GM19025 (cell line): ENCODE measurements around the gene KIF21B.

Source experiments
- ATAC-seq: cut with Tn5 transposase; IDR thresholded peaks from one replicate; pipeline ENCODE4 v1.9.1; 2021; ENCODE audit warnings: mild to moderate bottlenecking, low read depth, moderate library complexity; ENCODE audit not compliant: unreplicated experiment

The KIF21B gene

DNA sequence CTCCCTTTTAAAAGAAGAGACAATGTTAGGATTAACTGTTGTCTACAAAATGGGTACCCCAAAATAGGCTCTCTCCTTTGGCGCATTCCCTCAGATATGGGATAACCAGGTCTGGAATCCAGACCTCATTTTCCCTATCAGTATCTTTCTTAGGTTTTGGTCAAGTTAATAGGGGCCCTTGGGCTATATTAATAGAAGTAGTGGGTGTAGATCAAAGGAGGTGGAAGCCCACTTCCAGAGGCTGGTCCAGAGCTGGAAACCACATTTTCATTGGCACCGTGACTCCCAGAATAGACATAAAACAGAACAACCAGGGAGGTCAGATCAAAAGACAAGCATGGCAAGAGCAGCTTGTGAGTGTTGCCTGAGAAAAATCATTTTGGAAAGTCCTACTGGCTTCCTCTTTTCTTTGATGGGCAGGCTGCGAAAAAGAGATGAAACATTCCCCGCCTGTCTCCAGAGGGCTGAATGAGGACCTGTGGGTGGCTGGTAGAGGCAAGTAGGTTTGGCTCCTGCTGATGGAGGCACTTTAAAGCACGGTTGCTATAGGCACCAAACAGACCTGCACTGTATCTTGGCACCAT is 25.8 kb upstream of the KIF21B start:
- no peak for ATAC-seq

- ATAC-seq: no peak
These were observed 25.0 kb upstream of the KIF21B start for GRCh38 chr1:201048521-201048920.

GRCh38 chr1:201044119-201044518 is 20.6 kb upstream of the KIF21B start:
- ATAC-seq: no peak

DNA sequence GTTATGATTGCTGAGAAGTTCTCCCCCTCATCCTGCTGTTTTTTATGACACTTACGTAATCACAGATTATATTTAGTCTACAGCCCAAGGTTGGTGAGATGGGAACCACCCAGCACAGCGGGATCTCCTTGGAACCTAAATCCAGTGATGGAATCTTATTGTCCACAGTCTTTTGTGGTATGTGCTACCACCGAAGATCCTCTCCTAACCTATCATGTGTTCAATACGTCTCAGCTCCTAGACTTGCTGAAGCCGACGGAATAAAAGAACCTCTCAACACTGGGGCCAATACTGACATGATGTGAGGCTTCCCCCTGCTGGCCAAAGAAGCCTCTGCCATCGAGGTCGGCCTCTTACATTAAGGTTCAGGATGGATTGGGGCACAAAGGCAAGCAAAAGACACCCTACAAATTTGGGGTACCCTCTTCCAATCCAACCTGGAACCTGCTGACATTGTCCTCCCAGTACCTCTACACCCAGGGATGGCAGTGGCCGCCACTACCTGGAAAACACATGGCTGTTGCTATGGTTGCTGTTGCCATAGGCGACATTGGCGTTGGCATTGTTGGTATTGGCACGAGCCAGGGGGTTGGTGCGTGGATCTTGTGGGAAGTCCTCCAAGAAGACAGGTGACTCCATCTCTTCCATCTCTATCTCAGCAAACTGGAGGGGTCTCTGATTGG is 19.4 kb upstream of the KIF21B start:
- peak; percentile 70 for ATAC-seq

DNA sequence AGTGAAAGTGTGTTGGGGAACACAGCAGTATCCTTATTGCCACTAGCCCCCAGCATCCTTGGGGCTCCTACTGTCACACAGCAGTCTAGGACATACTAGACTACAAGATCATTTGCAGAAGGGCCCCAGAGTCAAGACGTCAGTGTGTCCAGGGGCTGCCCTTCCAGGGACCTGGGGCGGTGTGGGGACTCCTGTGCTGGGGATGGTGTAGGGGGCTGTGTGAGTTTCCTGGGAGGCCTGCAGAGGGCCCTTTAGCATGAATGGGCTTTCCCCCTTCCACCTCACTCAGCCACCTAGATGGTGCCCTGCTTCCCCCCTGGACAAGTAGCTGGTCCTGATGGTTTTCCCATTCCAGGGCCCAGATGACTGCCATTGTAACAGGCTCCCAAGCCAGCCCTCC is 17.5 kb upstream of the KIF21B start:
- ATAC-seq: no peak

- ATAC-seq: no peak
These were observed 16.4 kb upstream of the KIF21B start for GRCh38 chr1:201039876-201040275.

GRCh38 chr1:201039418-201039817 is 15.9 kb upstream of the KIF21B start:
- no peak for ATAC-seq

GRCh38 chr1:201038186-201038876 is 14.8 kb upstream of the KIF21B start:
- no peak for ATAC-seq

GRCh38 chr1:201036188-201036842 is 12.8 kb upstream of the KIF21B start:
- ATAC-seq: no peak

DNA sequence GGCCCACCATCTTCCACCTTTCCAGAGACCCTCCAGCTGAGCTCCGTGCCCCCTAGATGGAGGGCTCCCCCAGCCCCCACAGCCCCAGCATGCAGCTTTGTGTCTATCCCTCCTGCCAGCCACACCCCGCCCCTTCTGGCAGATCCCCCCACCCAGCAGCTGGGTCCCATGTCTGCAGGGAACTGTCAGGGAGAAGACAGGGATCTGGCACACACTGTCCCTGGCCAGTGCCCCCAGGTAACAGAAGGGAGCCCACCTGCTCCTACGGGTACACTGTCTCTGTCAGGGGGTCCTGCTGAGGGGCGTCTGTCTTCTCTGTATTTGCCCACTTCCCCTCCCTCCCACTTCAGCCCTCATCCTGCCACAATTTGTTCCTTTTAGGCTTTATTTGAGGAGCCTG is 11.2 kb upstream of the KIF21B start:
- ATAC-seq: no peak

DNA sequence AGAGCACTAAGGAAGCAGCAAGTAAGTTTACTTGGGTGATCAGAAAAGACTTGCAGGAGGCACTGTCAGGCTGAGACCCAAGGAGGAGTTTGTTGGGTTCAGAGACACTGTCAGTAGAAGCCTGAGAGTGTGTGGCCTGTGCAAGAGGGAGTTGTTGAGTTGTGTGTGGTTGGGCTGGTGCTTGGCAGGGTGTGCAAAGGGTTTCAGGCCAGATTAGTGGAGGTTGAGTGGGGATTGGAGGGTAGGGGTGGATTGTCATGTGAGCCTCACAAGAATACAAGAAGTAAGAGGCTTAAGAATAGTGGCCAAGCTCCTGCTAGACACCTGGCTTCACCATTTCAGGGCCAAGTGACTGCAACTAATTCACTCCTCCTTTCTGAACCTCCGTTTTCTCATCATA is 8.9 kb upstream of the KIF21B start:
- ATAC-seq: no peak

GRCh38 chr1:201028461-201028889 is 5.0 kb upstream of the KIF21B start:
- ATAC-seq: no peak

- ATAC-seq: no peak
These were observed 3.3 kb upstream of the KIF21B start for GRCh38 chr1:201026836-201027235.

DNA sequence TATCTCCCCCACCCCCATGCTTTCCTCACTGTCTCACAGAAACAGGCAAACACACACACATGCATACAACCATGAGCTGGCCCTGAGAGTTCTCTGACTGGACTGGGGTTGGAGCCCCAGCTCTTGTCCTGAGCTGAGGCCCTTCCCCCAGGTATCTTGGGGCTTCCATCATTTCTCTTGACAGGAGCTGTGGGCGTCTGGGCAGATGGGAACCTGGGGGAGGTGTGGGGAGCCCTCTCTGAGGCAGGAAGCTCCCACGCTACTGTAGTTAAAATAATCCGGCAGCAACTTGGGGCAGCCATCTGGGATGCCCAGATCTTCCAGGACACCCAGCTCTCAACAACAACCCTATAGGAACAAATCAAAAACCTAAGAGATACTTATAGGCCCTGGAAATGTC is 2.7 kb upstream of the KIF21B start:
- no peak for ATAC-seq

GRCh38 chr1:201025571-201026002 is 2.1 kb upstream of the KIF21B start:
- ATAC-seq: no peak

- ATAC-seq: no peak
These were observed 1.1 kb upstream of the KIF21B start for GRCh38 chr1:201024625-201024998.

GRCh38 chr1:201023920-201024624 is 558 bp upstream of the KIF21B start:
- ATAC-seq: no peak

DNA sequence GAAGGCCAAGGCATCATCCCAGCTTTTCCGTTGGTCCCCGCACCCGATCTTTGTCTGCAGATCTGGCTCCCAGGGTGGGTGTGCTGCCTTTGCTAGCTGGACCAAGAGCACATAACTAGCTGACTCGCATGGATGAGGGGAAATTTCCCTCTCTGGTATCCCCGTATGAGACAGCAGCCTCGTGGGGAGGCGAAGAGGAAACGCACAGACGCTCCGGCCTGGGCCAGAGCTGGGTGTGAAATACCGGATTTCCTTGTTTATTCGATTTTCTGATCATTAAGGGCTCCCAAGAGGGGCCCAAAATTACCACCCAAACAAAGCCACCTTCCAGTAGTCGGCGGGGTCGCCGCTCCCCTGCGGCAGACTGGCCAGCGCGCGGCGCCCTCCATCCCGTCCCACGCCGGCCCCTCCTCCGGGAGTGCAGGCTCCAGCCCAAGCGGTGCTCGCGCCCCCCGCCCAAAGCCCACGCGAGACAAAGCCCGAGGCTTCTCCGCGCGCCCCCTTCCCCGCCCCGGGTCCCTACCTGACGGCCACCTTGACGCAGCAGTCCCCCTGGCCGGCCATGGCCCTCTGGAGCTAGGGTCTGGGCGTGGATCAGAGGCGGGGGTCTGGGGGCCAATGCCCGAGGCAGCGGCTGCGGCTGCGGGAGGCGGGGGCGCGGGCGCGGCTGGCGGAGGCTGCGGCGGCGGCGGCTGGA is 546 bp downstream of the KIF21B start:
- no peak for ATAC-seq

DNA sequence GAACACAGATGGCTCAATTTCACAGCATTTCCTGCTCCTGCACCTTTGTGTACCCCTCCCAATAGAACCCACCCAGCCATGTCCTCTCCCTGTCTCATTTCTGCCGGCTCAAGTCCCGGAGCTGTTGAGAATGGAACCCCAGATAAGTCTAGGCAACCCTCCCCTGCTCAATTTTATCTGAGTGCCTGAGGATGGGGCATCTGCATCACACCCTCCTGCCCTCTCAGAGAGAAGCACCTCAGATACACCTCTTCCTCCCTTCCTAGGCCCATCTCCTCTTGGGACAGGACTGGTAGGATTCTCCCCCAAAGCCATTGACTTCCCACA is 1.1 kb downstream of the KIF21B start:
- ATAC-seq: no peak
